ENCODE results near the gene PLCG1. TPM values are rescaled to one million over a fixed set of nuclear protein-coding genes. Genes with fewer than 3 reads are reported as not detected.
A peak's percentile ranks its signal among the peaks of the same experiment; 100 is the strongest.

Gene PLCG1
- total and polyA plus RNA-seq, 9 of the 15 experiments (the other 6 are each of a cell fraction or from before 2014, with no cell fraction given) = 1.7 to 67.0 (median 34.8) TPM

DNA sequence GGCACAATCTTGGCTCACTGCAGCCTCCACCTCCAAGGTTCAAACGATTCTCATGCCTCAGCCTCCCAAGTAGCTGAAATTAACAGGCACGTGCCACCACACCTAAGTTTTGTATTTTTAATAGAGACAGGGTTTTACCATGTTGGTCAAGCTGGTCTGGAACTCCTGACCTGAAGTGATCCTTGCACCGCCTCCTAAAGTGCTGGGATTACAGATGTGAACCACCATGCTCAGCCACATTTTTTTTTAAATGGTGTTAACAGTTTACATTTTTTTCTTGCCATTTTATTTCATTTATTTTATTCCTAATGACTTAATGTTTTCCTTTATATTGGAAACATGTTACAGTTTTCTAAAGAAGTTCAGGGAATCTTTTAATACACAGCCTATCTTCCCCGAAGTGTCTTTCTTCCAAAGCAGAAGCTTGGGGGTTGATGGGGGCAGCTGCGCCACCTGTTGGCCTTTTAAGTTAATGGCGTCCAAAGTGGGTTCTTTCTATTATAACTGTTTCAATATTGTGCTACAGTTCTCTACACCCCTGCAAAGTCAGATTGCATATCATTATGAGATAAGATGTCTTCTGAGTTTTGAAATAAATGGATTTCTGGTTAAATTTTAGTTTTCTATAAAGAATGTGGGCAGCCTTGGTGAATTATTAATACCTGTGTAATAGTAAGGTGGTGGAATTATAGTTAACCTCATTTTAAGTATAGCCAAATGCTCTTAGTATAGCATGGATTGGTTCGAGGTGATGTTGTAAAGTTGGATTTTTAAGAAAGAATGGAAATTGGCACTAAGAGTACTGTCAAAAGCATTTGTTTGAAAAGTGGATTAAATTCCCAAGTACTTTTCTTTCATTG lies 42.0 kb upstream of the PLCG1 start:
- Histone ChIP-seq H2AFZ (ENCODE audit: low read depth, low read length) (no peak overlapping the region), H4K20me1 (replicated peaks; ENCODE audit: control insufficient read depth, insufficient read depth, low read length) (no peaks in the 10 kb centered on the region), H3K9ac (ENCODE audit: insufficient read depth in 1 of 2, low read depth in 2 of 2, low read length in 2 of 2) (no peak overlapping the region), H3K9me1 (ENCODE audit: control insufficient read depth, insufficient read depth, low read length) (no peaks in the 10 kb centered on the region), H3K27ac (ENCODE audit: extremely low read depth, low read depth, low read length) (no peak overlapping the region), H3K27me3 (ENCODE audit: control insufficient read depth in 2 of 2, insufficient read depth in 2 of 2, low read length in 2 of 2) (no peaks in the 10 kb centered on the region), H3K79me2 (ENCODE audit: control insufficient read depth, insufficient read depth, low read length) (no peaks in the 10 kb centered on the region), H3K4me2 (ENCODE audit: insufficient read depth, low read length) (no peak overlapping the region), H3K4me1 (replicated peaks in 1 of 2; ENCODE audit: control insufficient read depth in 2 of 2, insufficient read depth in 2 of 2, low read length in 2 of 2) (no peaks in the 10 kb centered on the region), H3K4me3 (no peak overlapping the region), H3K36me3 (ENCODE audit: control insufficient read depth, insufficient read depth, low read length) (peaks cover 82% of the 10 kb centered on the region), H3K9me3 (replicated peaks; ENCODE audit: control insufficient read depth, insufficient read depth, low read depth, low read length) (no peaks in the 10 kb centered on the region)
- POLR2A ChIA-PET = interaction anchor here (0.7 to 1.6 kb wide), 2 partner anchors 9 to 196 kb away, joined by 4 to 12 read pairs; no protein-coding TSS in a partner anchor
- peak; percentile 68 to 71 (median 70) for DNase-seq (ENCODE audit: extremely low read depth in 1 of 4, low spot score in 3 of 4)
- WGBS (ENCODE audit: insufficient coverage, low coverage, missing lambda C conversion rate) = 36% methylated on average over 7 of the region's 7 CpGs
- CTCF ChIA-PET (ENCODE audit: low intra/inter-chr PET ratio) = interaction anchor here (1.0 to 2.8 kb wide), 4 partner anchors 105 to 245 kb away, joined by 4 to 36 read pairs (median 15); partner anchors contain the start of gene LPIN3
- no TSS peak for BruUV-seq (replicated peaks)
- ATAC-seq = peak; percentile 91
- peak; percentile 82 for FAIRE-seq
- intact Hi-C loops (cut with micrococcal nuclease) (loop anchor here (1.0 kb wide), 2 partner anchors 105 to 127 kb away; no protein-coding TSS in a partner anchor), in situ Hi-C loops (cut with MboI) (no loop called here)
- TF ChIP-seq YY1 (IDR thresholded peaks at IDR 0.05; ENCODE audit: borderline replicate concordance in 1 of 3, control insufficient read depth in 1 of 3, extremely low read depth in 1 of 3, insufficient read depth in 3 of 3, insufficient read length in 1 of 3, insufficient replicate concordance in 2 of 3, low read depth in 1 of 3, low read length in 2 of 3) (peak in 2 of 3 experiments; percentile 61 to 71), NR2C2 (CRISPR knock-in tag; IDR thresholded peaks at IDR 0.05) (no peak), NR2C2 (tag; IDR thresholded peaks at IDR 0.05) (no peak), CHD2 (IDR thresholded peaks at IDR 0.05; ENCODE audit: low read depth, low read length) (no peak), FOS (IDR thresholded peaks at IDR 0.05; ENCODE audit: extremely low read depth, insufficient read length) (no peak), OTX1 (CRISPR knock-in tag; IDR thresholded peaks at IDR 0.05) (no peak), POLR2H (tag; IDR thresholded peaks at IDR 0.05; ENCODE audit: low read depth) (0 out of 2 replicates have a peak, but pooled peaks have one; percentile 23)
- TF ChIP-seq, protein P1, sequence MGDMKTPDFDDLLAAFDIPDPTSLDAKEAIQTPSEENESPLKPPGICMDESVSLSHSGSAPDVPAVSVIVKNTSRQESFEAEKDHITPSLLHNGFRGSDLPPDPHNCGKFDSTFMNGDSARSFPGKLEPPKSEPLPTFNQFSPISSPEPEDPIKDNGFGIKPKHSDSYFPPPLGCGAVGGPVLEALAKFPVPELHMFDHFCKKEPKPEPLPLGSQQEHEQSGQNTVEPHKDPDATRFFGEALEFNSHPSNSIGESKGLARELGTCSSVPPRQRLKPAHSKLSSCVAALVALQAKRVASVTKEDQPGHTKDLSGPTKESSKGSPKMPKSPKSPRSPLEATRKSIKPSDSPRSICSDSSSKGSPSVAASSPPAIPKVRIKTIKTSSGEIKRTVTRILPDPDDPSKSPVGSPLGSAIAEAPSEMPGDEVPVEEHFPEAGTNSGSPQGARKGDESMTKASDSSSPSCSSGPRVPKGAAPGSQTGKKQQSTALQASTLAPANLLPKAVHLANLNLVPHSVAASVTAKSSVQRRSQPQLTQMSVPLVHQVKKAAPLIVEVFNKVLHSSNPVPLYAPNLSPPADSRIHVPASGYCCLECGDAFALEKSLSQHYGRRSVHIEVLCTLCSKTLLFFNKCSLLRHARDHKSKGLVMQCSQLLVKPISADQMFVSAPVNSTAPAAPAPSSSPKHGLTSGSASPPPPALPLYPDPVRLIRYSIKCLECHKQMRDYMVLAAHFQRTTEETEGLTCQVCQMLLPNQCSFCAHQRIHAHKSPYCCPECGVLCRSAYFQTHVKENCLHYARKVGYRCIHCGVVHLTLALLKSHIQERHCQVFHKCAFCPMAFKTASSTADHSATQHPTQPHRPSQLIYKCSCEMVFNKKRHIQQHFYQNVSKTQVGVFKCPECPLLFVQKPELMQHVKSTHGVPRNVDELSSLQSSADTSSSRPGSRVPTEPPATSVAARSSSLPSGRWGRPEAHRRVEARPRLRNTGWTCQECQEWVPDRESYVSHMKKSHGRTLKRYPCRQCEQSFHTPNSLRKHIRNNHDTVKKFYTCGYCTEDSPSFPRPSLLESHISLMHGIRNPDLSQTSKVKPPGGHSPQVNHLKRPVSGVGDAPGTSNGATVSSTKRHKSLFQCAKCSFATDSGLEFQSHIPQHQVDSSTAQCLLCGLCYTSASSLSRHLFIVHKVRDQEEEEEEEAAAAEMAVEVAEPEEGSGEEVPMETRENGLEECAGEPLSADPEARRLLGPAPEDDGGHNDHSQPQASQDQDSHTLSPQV (IDR thresholded peaks at IDR 0.05) = 0 out of 2 replicates have a peak, but pooled peaks have one; percentile 34
- TF ChIP-seq, protein P2, sequence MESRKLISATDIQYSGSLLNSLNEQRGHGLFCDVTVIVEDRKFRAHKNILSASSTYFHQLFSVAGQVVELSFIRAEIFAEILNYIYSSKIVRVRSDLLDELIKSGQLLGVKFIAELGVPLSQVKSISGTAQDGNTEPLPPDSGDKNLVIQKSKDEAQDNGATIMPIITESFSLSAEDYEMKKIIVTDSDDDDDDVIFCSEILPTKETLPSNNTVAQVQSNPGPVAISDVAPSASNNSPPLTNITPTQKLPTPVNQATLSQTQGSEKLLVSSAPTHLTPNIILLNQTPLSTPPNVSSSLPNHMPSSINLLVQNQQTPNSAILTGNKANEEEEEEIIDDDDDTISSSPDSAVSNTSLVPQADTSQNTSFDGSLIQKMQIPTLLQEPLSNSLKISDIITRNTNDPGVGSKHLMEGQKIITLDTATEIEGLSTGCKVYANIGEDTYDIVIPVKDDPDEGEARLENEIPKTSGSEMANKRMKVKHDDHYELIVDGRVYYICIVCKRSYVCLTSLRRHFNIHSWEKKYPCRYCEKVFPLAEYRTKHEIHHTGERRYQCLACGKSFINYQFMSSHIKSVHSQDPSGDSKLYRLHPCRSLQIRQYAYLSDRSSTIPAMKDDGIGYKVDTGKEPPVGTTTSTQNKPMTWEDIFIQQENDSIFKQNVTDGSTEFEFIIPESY (CRISPR knock-in tag; IDR thresholded peaks at IDR 0.05) = no peak
